ENCODE measurements around the gene CCDC124. TPM values are rescaled to one million over a fixed set of nuclear protein-coding genes. Genes with fewer than 3 reads are reported as not detected.

The CCDC124 gene
- total RNA-seq, 1 donor from 2014 or later, result 59.7 TPM

- Histone ChIP-seq H3K9me3 (no peaks in the 10 kb centered on the region), H3K36me3 (no peaks in the 10 kb centered on the region), H3K4me3 (no peak overlapping the region), H3K4me1 (peaks cover 32% of the 10 kb centered on the region), H3K27ac (no peak overlapping the region), H3K27me3 (peaks cover 18% of the 10 kb centered on the region)
- intact Hi-C loops (cut with DNase I), result no loop called here
- TF ChIP-seq POLR2AphosphoS5 (IDR thresholded peaks at IDR 0.05; ENCODE audit: insufficient read depth in 1 of 2, low read depth in 1 of 2) (no peak), POLR2A (IDR thresholded peaks at IDR 0.05) (no peak), CTCF (IDR thresholded peaks at IDR 0.05) (no peak)
- DNase-seq (ENCODE audit: extremely low spot score in 2 of 2), result no peak
These were observed 21.6 kb downstream of the CCDC124 start for GRCh38 chr19:17954401-17954800.

- Histone ChIP-seq H3K4me3 (no peak overlapping the region), H3K4me1 (peaks cover 5% of the 10 kb centered on the region), H3K27ac (no peak overlapping the region), H3K36me3 (no peaks in the 10 kb centered on the region), H3K9me3 (no peaks in the 10 kb centered on the region), H3K27me3 (peaks cover 2% of the 10 kb centered on the region)
- no peak for TF ChIP-seq POLR2AphosphoS5 (IDR thresholded peaks at IDR 0.05; ENCODE audit: insufficient read depth in 1 of 2, low read depth in 1 of 2)
- TF ChIP-seq POLR2A (IDR thresholded peaks at IDR 0.05), result no peak
- TF ChIP-seq CTCF (IDR thresholded peaks at IDR 0.05), result no peak
- intact Hi-C loops (cut with DNase I), result no loop called here
- no peak for DNase-seq (ENCODE audit: extremely low spot score in 2 of 2)
These were observed 24.5 kb downstream of the CCDC124 start for GRCh38 chr19:17957149-17957849.

GRCh38 chr19:17957885-17958284, 25.1 kb downstream of the CCDC124 start:
- intact Hi-C loops (cut with DNase I), result no loop called here
- no peak for TF ChIP-seq POLR2A (IDR thresholded peaks at IDR 0.05)
- no peak for TF ChIP-seq POLR2AphosphoS5 (IDR thresholded peaks at IDR 0.05; ENCODE audit: insufficient read depth in 1 of 2, low read depth in 1 of 2)
- no peak for TF ChIP-seq CTCF (IDR thresholded peaks at IDR 0.05)
- H3K36me3 ChIP-seq, result no peaks in the 10 kb centered on the region
- DNase-seq (ENCODE audit: extremely low spot score in 2 of 2), result no peak
- H3K4me3 ChIP-seq, result no peak overlapping the region
- H3K9me3 ChIP-seq, result no peaks in the 10 kb centered on the region
- no peak overlapping the region for H3K27ac ChIP-seq
- H3K4me1 ChIP-seq, result no peaks in the 10 kb centered on the region
- no peaks in the 10 kb centered on the region for H3K27me3 ChIP-seq

- Histone ChIP-seq H3K4me1 (no peaks in the 10 kb centered on the region), H3K36me3 (no peaks in the 10 kb centered on the region), H3K4me3 (no peak overlapping the region), H3K27me3 (no peaks in the 10 kb centered on the region), H3K27ac (no peak overlapping the region), H3K9me3 (no peaks in the 10 kb centered on the region)
- intact Hi-C loops (cut with DNase I), result no loop called here
- DNase-seq (ENCODE audit: extremely low spot score in 2 of 2), result no peak
- no peak for TF ChIP-seq POLR2A (IDR thresholded peaks at IDR 0.05)
- no peak for TF ChIP-seq POLR2AphosphoS5 (IDR thresholded peaks at IDR 0.05; ENCODE audit: insufficient read depth in 1 of 2, low read depth in 1 of 2)
- TF ChIP-seq CTCF (IDR thresholded peaks at IDR 0.05), result no peak
These were observed 31.3 kb downstream of the CCDC124 start for GRCh38 chr19:17963936-17964691.
